ENCODE data around the gene PROS1.
"Not testable (repeated sequence)": the region's sequence is repeated elsewhere in the genome, so short reads cannot be mapped to it uniquely, and the experiment has no call there.

The PROS1 gene

GRCh38 chr3:93926789-93927188, 46.9 kb downstream of the PROS1 start:
- Histone ChIP-seq H3K27me3 (replicated peaks; ENCODE audit: insufficient read depth, low read length) (no peaks in the 10 kb centered on the region), H3F3A (ENCODE audit: insufficient read depth, low read length) (no peaks in the 10 kb centered on the region), H3K4me1 (ENCODE audit: low read length) (no peaks in the 10 kb centered on the region), H4K20me1 (ENCODE audit: insufficient read depth, low read length) (no peaks in the 10 kb centered on the region), H3K9ac (ENCODE audit: low read length) (no peak overlapping the region), H2AFZ (ENCODE audit: low read length) (no peak overlapping the region), H3K4me2 (ENCODE audit: low read depth, low read length) (no peak overlapping the region), H3K4me3 (ENCODE audit: low read length) (no peak overlapping the region), H3K9me3 (replicated peaks; ENCODE audit: insufficient read depth, low read length) (no peaks in the 10 kb centered on the region), H3K79me2 (ENCODE audit: low read length) (no peaks in the 10 kb centered on the region), H3K9me2 (replicated peaks; ENCODE audit: insufficient read depth, low read length) (no peaks in the 10 kb centered on the region), H3K36me3 (replicated peaks; ENCODE audit: insufficient read depth, low read length) (no peaks in the 10 kb centered on the region), H3K27ac (ENCODE audit: low read length) (no peak overlapping the region)
- no peak for TF ChIP-seq EZH2phosphoT487 (IDR thresholded peaks at IDR 0.05; ENCODE audit: low read length)
- TF ChIP-seq EZH2 (optimal IDR thresholded peaks at IDR 0.05; ENCODE audit: low read depth, low read length) = no peak
- no peak for TF ChIP-seq CTCF (IDR thresholded peaks at IDR 0.05; ENCODE audit: low read length)
- DNase-seq = no peak

GRCh38 chr3:93924491-93924890, 49.2 kb downstream of the PROS1 start:
- Histone ChIP-seq H3K27ac (ENCODE audit: low read length) (no peak overlapping the region), H3K9ac (ENCODE audit: low read length) (no peak overlapping the region), H3K36me3 (replicated peaks; ENCODE audit: insufficient read depth, low read length) (no peaks in the 10 kb centered on the region), H3K9me2 (replicated peaks; ENCODE audit: insufficient read depth, low read length) (no peaks in the 10 kb centered on the region), H3K4me2 (ENCODE audit: low read depth, low read length) (no peak overlapping the region), H3K27me3 (replicated peaks; ENCODE audit: insufficient read depth, low read length) (no peaks in the 10 kb centered on the region), H4K20me1 (ENCODE audit: insufficient read depth, low read length) (no peaks in the 10 kb centered on the region), H3K4me1 (ENCODE audit: low read length) (no peaks in the 10 kb centered on the region), H3F3A (ENCODE audit: insufficient read depth, low read length) (no peaks in the 10 kb centered on the region), H2AFZ (ENCODE audit: low read length) (no peak overlapping the region), H3K79me2 (ENCODE audit: low read length) (no peaks in the 10 kb centered on the region), H3K9me3 (replicated peaks; ENCODE audit: insufficient read depth, low read length) (no peaks in the 10 kb centered on the region), H3K4me3 (ENCODE audit: low read length) (no peak overlapping the region)
- TF ChIP-seq CTCF (IDR thresholded peaks at IDR 0.05; ENCODE audit: low read length) (no peak), EZH2 (optimal IDR thresholded peaks at IDR 0.05; ENCODE audit: low read depth, low read length) (no peak), EZH2phosphoT487 (IDR thresholded peaks at IDR 0.05; ENCODE audit: low read length) (no peak)
- no peak for DNase-seq

GRCh38 chr3:93923006-93923405, 50.7 kb downstream of the PROS1 start:
- H3F3A ChIP-seq (ENCODE audit: insufficient read depth, low read length) = no peaks in the 10 kb centered on the region
- no peak for TF ChIP-seq CTCF (IDR thresholded peaks at IDR 0.05; ENCODE audit: low read length)
- no peaks in the 10 kb centered on the region for H4K20me1 ChIP-seq (ENCODE audit: insufficient read depth, low read length)
- no peaks in the 10 kb centered on the region for H3K36me3 ChIP-seq (replicated peaks; ENCODE audit: insufficient read depth, low read length)
- H3K9ac ChIP-seq (ENCODE audit: low read length) = no peak overlapping the region
- H3K79me2 ChIP-seq (ENCODE audit: low read length) = no peaks in the 10 kb centered on the region
- no peaks in the 10 kb centered on the region for H3K9me2 ChIP-seq (replicated peaks; ENCODE audit: insufficient read depth, low read length)
- no peak overlapping the region for H3K4me3 ChIP-seq (ENCODE audit: low read length)
- no peaks in the 10 kb centered on the region for H3K9me3 ChIP-seq (replicated peaks; ENCODE audit: insufficient read depth, low read length)
- no peak for DNase-seq
- no peak overlapping the region for H3K27ac ChIP-seq (ENCODE audit: low read length)
- H3K27me3 ChIP-seq (replicated peaks; ENCODE audit: insufficient read depth, low read length) = no peaks in the 10 kb centered on the region
- no peaks in the 10 kb centered on the region for H3K4me1 ChIP-seq (ENCODE audit: low read length)
- H2AFZ ChIP-seq (ENCODE audit: low read length) = no peak overlapping the region
- H3K4me2 ChIP-seq (ENCODE audit: low read depth, low read length) = no peak overlapping the region

- H3K79me2 ChIP-seq (ENCODE audit: low read length); H3K27me3 ChIP-seq (replicated peaks; ENCODE audit: insufficient read depth, low read length); H3K9me2 ChIP-seq (replicated peaks; ENCODE audit: insufficient read depth, low read length); H4K20me1 ChIP-seq (ENCODE audit: insufficient read depth, low read length); H3K4me3 ChIP-seq (ENCODE audit: low read length); DNase-seq; H3K4me2 ChIP-seq (ENCODE audit: low read depth, low read length); H3K9me3 ChIP-seq (replicated peaks; ENCODE audit: insufficient read depth, low read length); H3K9ac ChIP-seq (ENCODE audit: low read length); H3F3A ChIP-seq (ENCODE audit: insufficient read depth, low read length); H3K27ac ChIP-seq (ENCODE audit: low read length); H3K4me1 ChIP-seq (ENCODE audit: low read length); H3K36me3 ChIP-seq (replicated peaks; ENCODE audit: insufficient read depth, low read length); H2AFZ ChIP-seq (ENCODE audit: low read length): not testable (repeated sequence)
Observed at GRCh38 chr3:93917546-93918029, 56.1 kb downstream of the PROS1 start.

- H3K9me2 ChIP-seq (replicated peaks; ENCODE audit: insufficient read depth, low read length); H3K36me3 ChIP-seq (replicated peaks; ENCODE audit: insufficient read depth, low read length); H3K4me2 ChIP-seq (ENCODE audit: low read depth, low read length); H2AFZ ChIP-seq (ENCODE audit: low read length); H3K27ac ChIP-seq (ENCODE audit: low read length); H3K79me2 ChIP-seq (ENCODE audit: low read length); H3K4me3 ChIP-seq (ENCODE audit: low read length); H3F3A ChIP-seq (ENCODE audit: insufficient read depth, low read length); H3K27me3 ChIP-seq (replicated peaks; ENCODE audit: insufficient read depth, low read length); DNase-seq; H4K20me1 ChIP-seq (ENCODE audit: insufficient read depth, low read length); H3K9ac ChIP-seq (ENCODE audit: low read length); H3K9me3 ChIP-seq (replicated peaks; ENCODE audit: insufficient read depth, low read length); H3K4me1 ChIP-seq (ENCODE audit: low read length): not testable (repeated sequence)
Observed at GRCh38 chr3:93913623-93914022, 60.1 kb downstream of the PROS1 start.
